DLD1 (cell line): ENCODE results near the gene GARIN5B.

Experiments used
- in situ Hi-C: cut with HindIII; loops from 2 replicates; pipeline ENCODE4 v1.10.0; 2017; ENCODE audit warnings: low sequenced_read_pairs

Gene GARIN5B

DNA sequence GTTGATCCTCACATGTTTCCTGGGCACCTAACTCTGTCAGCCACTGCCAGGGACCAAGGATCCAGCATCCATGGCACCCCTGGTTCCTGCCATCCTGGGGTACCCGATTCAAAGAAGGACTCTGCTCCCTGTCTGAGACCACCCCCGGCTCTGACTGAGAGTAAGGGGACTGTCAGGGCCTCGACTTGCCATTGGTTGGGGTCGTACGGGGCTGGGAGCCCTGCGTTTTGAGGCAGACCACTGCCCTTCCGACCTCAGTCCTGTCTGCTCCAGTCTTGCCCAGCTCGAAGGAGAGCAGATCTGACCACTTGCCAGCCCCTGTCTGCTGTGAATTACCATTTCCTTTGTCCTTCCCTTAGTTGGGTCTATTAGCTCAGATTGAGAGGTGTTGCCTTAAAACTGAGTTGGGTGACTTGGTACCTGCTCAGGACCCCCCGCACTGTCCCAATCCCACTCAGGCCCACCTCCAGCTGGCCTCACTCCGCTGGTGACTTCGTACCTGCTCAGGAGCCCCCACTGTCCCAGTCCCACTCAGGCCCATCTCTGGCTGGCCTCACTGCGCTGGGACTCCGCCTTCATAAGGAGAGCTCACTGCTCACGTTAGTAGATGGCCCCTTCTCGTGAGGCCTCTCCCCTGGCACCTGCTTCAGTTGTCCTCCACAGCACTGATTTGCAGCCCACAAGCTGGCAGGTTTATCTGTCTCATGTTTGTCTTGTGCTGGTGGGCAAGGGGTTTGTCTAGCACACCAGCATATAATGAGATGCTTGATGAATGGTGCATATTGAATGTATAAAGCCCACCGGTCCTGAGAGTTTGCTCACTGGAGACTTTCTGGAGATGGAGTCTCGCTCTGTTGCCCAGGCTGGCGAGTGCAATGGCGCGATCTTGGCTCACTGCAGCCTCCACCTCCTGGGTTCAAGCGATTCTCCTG is 26.6 kb upstream of the GARIN5B start:
- in situ Hi-C loops, result no loop called here

GRCh38 chr19:55387736-55388497 is 24.9 kb upstream of the GARIN5B start:
- in situ Hi-C loops, result no loop called here

DNA sequence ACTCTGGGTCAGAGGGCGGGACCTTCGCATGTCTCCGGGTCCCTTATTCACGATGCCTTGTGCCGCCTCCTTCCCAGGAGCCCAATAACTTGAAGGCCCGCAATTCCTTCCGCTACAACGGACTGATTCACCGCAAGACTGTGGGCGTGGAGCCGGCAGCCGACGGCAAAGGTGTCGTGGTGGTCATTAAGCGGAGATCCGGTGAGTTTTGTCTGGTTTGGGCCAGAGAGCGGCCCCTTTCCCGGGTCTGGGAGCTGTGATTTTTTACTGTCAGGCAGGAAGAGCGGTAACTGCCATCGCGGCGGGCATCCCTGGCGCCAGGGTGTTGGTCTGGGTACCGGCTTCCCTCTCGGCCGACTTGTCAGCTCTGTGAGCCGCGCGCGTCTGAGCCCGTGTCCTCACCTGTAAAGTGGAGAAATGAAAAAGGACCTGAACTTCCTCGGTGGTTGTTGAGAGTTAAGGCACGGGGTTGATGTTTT is 23.5 kb upstream of the GARIN5B start:
- in situ Hi-C loops, result no loop called here

- in situ Hi-C loops, result no loop called here
Measured at GRCh38 chr19:55385724-55386492, 22.8 kb upstream of the GARIN5B start, which contains the start of gene RPL28. TSS of gene RPL28 (plus strand) at chr19:55385932. CDS start at chr19:55386358, 426 bp downstream.

DNA sequence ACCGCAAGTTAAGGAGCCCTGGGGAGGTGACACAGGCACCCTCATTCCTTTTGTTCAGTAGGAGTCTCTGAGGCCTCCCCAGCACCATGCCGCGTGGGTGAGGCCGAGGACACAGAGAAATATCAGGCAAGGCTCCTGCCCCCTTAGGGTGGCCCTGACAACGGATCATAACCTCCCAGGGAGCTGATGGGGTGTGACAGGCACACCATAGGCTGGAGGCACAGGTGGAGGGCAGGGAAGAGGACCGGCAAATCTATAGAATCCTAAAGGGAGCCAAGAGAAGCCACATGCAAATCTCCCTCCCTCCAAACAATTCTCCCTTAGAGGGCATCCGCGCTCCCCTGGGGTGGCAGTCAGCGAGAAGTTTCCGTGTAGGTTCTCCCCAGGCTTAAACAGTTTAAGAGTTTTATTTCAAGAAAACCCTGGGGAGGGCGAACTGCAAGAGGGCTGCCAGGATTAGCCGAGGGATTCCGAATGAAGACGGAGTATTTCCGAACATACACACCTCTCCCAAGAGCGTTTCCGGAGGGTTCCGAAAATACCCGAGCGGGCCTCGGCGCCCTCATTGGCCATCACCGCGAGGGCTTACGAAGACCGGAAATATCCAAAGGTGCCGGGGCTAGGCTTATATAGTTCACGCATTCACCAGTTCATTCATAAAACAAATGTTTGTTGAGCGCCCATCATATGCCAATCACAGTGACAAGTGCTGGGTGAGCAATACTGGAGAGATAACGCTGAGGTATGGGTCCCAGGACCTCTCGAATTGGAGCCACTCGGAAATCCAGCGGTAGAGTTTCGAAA is 22.1 kb upstream of the GARIN5B start:
- in situ Hi-C loops, result no loop called here

DNA sequence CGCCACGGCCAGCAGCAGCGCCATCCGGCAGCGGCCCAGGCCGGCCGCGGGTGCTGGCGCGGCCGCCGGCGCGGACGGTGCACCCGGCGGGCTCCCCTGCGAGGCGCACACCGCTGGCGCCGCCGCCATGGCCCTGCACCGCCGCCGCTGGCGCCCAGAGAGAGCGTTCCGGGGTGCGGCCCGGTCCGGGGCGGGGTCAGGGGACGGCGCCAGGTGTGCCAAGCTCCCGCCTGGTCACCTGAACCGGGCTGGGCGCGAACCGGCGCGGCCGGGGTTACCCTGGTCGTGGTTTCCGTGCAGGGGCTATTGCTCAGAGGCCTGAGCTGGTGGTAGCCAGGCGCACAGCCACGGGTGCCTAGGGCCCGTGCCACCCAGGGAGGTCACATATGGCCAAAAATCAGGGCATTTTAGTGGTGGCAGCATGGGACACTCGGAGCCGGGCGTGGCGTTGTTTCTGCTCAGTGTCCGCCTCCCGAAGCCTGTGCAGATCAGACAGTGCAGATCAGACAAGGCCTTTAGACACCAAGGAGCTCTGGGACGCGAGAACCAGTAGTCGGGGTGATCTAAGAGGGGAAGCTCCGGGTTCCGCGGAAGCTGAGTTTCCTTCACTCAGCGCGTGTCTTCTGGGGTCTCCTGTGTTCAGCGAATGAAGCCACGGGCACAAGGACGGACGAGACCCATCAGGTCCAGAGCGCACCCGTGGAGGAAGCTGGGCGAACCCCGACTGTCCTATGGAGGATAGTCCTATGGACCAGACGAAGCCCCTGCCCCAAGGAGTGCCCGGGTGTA is 21.3 kb upstream of the GARIN5B start, which contains the start of gene TMEM238:
TSS of gene TMEM238 (minus strand) at position 162 of the 789 bp plus-strand sequence. CDS start at position 129, 33 bp downstream.
- in situ Hi-C loops, result no loop called here

DNA sequence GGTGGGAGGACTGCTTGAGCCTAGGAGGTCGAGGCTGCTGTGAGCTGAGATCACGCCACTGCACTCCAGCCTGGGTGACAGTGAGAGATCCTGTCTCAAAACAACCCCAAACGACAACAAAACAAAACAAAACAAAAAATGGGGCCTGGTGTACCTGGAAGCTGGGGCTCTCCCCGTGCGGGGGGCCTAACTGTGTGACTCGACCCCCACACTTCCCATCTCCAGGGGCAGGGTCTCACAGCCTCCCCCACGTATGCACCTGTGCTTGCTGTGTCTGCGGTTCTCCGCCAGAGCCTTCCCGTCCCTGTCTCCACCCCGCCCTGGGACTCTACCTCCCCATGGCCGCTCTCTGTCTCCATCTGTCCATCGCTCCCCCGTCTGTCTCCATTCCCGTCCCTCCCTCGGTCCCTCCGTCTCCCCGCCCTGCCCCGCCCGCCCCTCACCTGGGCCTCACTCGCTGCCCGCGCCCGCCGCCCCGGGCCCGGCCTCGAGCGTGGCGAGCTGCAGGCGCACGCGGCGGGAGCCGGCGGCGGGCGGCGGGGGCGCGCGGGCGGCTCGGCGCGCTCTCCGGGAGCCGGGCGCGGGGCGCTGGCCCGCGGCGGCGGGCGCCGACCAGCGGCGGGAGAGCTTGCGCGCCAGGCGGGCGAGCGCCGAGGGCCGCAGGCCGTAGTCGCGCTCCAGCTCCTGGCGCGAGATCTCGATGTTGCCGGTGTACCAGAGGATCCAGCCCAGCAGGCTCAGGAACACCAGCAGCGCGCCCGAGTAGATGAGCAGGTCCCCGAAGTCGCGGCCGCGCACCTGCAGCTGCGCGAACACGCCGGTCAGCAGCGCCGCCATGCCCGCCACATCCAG is 20.4 kb upstream of the GARIN5B start:
- in situ Hi-C loops, result no loop called here

DNA sequence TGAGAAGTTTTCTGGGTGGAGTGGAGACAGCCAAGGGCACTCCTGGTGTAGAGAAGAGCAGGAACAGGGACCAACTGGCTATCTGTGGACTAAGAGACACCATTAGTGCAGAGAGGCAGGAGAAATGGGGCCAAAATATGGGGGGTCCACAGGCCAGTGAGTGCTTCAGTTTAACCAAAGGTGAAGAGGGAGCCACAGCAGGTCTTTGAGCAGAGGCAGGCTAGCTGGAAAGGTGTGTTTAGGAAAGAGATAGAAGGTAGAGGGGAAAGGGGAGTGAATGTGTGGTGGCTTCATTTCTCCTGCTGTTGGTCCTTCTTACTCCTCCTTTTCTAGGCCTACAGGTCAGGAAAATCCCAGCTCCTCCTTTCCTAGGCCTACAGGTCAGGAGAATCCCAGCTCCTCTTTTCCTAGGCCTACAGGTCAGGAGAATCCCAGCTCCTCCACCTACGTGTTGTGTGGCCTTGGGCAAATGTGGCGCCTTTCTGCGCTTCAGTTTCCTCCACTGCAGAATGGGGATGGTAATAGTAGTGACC is 19.5 kb upstream of the GARIN5B start:
- in situ Hi-C loops, result no loop called here

- in situ Hi-C loops, result no loop called here
Measured at GRCh38 chr19:55382013-55382412, 19.0 kb upstream of the GARIN5B start.

DNA sequence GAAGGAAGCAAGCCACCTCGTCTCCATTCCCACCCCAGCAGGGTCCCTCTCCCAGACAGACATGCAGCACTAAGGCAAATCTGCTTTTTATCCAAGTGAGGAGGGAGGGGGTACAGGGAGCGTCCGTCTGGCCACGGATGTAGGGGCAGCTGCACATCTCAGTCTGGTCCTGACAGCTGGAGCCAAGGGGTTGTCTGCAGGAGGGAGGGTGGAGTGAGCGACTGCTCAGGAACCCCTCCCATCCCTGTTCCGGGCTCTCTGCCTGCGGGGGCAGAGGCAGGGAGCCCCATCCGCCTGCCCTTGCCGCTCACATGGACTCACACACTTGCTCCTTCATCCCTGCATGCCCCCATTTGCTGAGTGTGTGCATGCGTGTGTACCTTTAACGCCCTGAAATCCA is 16.1 kb upstream of the GARIN5B start:
- in situ Hi-C loops, result no loop called here

- in situ Hi-C loops, result no loop called here
Measured at GRCh38 chr19:55377356-55378131, 14.5 kb upstream of the GARIN5B start.

GRCh38 chr19:55376241-55376933 is 13.3 kb upstream of the GARIN5B start, which contains the start of gene TMEM190:
TSS of gene TMEM190 (plus strand) at chr19:55376826. CDS start at chr19:55376854, 28 bp downstream.
- in situ Hi-C loops, result no loop called here

DNA sequence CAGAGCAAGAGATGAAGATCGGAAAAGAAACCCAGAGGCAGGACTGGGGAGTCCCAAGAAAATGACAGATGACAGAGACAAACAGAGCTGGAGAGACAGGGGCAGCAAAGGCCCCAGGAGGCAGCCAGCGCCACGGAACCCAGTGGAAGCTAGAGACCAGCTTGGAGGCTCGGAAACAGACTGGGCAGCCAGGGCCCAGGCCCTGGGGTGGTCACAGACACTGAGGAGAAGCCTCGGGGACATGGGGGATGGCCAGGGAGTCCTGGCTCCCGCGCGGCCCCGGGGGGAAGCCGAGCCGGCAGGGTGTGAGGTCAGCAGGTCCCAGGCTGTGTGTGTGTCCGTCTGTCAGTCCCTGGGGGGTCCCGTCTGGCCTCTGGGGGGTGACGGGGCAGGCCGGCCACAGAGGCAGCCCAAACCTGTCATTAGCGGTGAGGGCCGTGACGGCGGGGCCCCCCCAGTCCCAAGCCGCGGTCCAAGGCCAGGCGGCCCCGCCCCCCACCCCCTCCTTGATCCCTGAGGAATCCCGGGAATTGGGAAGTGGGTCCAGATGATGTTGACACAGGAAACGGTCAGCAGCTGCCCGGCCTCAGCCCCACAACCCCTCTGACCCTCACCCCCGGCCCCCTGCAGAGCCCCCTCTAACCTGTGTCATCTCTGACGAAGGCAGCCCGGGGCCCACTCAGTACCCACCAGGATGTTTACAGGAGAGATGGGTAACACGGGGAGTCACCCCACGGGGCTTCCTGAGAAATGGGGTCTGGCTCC is 11.1 kb upstream of the GARIN5B start:
- in situ Hi-C loops, result no loop called here

- in situ Hi-C loops, result no loop called here
Measured at GRCh38 chr19:55373306-55373992, 10.4 kb upstream of the GARIN5B start.
